BLaER1 treated with 17β-estradiol and CSF1 and Interleukin-3, amounts not matched to agents 10 nM and 100 nM (cell line): ENCODE measurements around the gene PADI1.

ENCODE experiments used
- H3K27ac ChIP-seq, 11 experiments: shearing (Covaris generic); formaldehyde crosslinking; 2 replicates each; pipeline ENCODE4 v1.8.1; 2022
- H3K27me3 ChIP-seq, 11 experiments: shearing (Covaris generic); formaldehyde crosslinking; 2 replicates each; pipeline ENCODE4 v1.8.1; 2022
- H3K36me3 ChIP-seq, 11 experiments: shearing (Covaris generic); formaldehyde crosslinking; 2 replicates each; pipeline ENCODE4 v1.8.1; 2022
- H3K4me1 ChIP-seq, 10 experiments: shearing (Covaris generic); formaldehyde crosslinking; 2 replicates each; pipeline ENCODE4 v1.8.1; 2022
- H3K4me2 ChIP-seq, 11 experiments: shearing (Covaris generic); formaldehyde crosslinking; 2 replicates each; pipeline ENCODE4 v1.8.1; 2022
- H3K4me3 ChIP-seq, 10 experiments: shearing (Covaris generic); formaldehyde crosslinking; 2 replicates each; pipeline ENCODE4 v1.8.1; 2022
- H3K9ac ChIP-seq, 11 experiments: shearing (Covaris generic); formaldehyde crosslinking; 2 replicates each; pipeline ENCODE4 v1.8.1; 2022
- H3K9me3 ChIP-seq, 11 experiments: shearing (Covaris generic); formaldehyde crosslinking; replicated peaks in 1 of 11; 2 replicates each; pipeline ENCODE4 v1.8.1; 2022
- H4K20me1 ChIP-seq, 11 experiments: shearing (Covaris generic); formaldehyde crosslinking; 2 replicates each; pipeline ENCODE4 v1.8.1; 2022
- Cebpa-rat ChIP-seq, 11 experiments: shearing (Covaris generic); IDR thresholded peaks; 2 replicates each; pipeline ENCODE4 v1.8.1; 2022

Gene PADI1

DNA sequence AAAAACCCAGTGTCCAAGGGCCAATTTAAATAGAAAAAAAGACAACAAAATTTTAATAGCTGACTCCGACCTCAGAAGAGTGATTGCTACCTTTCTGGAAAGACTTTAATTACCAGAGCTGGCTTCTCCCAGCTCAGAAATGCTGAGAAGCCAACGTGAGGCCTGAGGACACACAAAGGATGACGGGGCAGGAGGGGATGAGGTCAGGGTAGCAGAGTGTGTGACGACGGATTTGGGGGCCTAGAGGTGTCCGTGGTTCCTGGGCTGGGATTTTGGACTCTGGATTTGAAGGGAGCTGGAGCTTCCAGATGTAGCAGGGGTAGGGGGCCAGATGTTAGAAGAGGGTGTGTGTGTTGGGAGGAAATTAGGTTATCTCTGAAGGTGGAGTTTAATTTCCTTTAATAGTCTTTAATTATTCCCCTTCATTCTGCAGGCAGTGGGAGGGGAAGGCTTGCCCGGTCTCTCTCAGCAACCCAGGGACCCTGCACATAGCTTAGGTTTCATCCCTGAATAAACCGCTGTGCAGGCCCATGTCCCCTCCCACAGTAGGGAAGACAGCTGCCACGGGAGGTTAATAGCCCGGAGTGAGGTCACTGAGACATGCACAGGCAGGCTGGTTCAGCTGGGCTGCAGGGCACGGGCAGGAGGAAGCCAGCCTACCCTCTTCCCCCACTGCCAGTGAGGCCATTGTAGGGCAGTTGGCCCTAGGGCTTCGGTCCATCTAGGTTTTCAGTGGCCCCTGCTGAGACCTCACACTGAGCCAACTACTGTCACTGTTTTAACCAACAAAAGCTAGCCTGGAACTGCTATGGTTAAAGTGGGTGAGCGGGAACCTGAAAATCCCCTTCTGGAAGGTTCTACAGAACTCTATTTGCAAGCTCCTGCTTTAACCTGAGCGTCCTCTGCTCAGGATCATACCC is 40.2 kb downstream of the PADI1 start:
- Histone ChIP-seq H3K9ac (0 out of 22 replicates have a peak overlapping the region, but pooled peaks of 1 of the 11 experiments have one; percentile 12), H3K36me3 (no peaks in the 10 kb centered on the region), H3K4me3 (no peak overlapping the region), H3K27me3 (no peaks in the 10 kb centered on the region), H3K4me1 (peaks cover 0 to 18% (median 0%) of the 10 kb centered on the region in 10 experiments; a peak in 6 of 20 replicates), H3K9me3 (no peaks in the 10 kb centered on the region), H3K27ac (no peak overlapping the region), H4K20me1 (peaks cover 0 to 9% (median 0%) of the 10 kb centered on the region in 11 experiments; a peak in 2 of 22 replicates), H3K4me2 (peak overlapping the region in 2 of 11 experiments; percentile 2 to 20; a peak in 3 of 22 replicates)
- TF ChIP-seq Cebpa-rat (IDR thresholded peaks at IDR 0.05), result no peak

DNA sequence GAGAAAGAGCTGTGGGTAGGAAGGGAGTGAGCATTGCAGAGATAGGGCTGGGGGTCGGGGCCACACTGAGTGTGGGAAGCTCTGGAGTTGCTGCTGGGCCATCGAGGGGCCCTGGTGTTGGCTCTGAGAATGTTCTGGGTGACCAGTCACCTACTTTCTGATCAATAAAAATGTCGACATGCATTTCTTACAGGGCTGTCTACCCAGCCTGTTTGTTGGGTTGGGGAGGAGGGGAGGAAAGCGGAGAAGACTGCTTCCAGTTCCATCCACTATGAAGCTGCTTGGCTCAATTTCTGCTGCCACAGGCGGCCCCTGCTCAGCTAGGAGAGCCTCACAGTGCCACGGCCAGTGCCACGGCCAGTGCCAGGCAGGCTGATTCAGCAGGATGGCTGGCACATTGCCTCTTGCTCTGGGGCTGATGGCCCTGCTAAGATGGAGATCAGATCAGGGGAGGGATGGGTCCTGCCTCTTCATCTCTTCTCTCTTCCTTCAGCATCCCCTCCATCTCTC is 40.9 kb downstream of the PADI1 start:
- TF ChIP-seq Cebpa-rat (IDR thresholded peaks at IDR 0.05), result no peak
- Histone ChIP-seq H3K4me3 (no peak overlapping the region), H3K4me1 (peaks cover 0 to 13% (median 5%) of the 10 kb centered on the region in 10 experiments; a peak in 11 of 20 replicates), H3K9ac (no peak overlapping the region), H3K36me3 (no peaks in the 10 kb centered on the region), H4K20me1 (peaks cover 0 to 2% (median 0%) of the 10 kb centered on the region in 11 experiments; a peak in 1 of 22 replicates), H3K27ac (no peak overlapping the region), H3K27me3 (no peaks in the 10 kb centered on the region), H3K4me2 (no peak overlapping the region), H3K9me3 (no peaks in the 10 kb centered on the region)

- H3K27me3 ChIP-seq, result no peaks in the 10 kb centered on the region
These were observed 42.0 kb downstream of the PADI1 start for GRCh38 chr1:17246971-17247370.

DNA sequence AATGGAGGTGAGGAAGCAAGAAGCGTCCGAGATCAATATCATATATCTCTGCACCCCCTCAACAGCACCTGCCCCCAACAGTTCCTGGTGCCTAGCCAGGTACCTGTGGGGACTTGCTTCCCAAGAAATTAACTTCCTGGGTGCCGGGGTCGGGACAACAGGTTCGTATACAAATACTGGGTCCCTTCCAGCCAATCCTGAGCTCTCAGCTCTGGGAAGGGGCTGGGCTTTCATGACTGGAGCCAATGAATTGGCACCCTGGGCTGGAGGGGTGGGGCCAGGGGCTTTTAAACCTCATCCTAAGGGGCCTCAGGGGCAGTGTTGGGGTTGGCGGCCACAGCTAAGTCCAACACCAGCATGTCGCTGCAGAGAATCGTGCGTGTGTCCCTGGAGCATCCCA is 43.9 kb downstream of the PADI1 start, which contains the start of gene PADI3:
PADI3 (plus strand) TSS at position 318 of the 400 bp plus-strand sequence; CDS start at position 358, 40 bp downstream.
- Histone ChIP-seq H3K27me3 (no peaks in the 10 kb centered on the region), H3K9ac (no peak within 1 kb of the TSS), H3K4me1 (peaks cover 0 to 24% (median 10%) of the 10 kb centered on the region in 10 experiments; a peak in 9 of 20 replicates), H3K9me3 (no peaks in the 10 kb centered on the region), H3K36me3 (no peaks in the 10 kb centered on the region), H3K4me3 (no peak within 1 kb of the TSS), H4K20me1 (no peaks in the 10 kb centered on the region), H3K27ac (no peak within 1 kb of the TSS), H3K4me2 (no peak within 1 kb of the TSS)
- TF ChIP-seq Cebpa-rat (IDR thresholded peaks at IDR 0.05), result no peak

More at GRCh38 chr1:17246971-17247370, 42.0 kb downstream of the PADI1 start:
- no peaks in the 10 kb centered on the region for H3K9me3 ChIP-seq
- no peak overlapping the region for H3K4me2 ChIP-seq
- H3K9ac ChIP-seq, result no peak overlapping the region
- H3K4me1 ChIP-seq, result peaks cover 0 to 17% (median 8%) of the 10 kb centered on the region in 10 experiments; a peak in 9 of 20 replicates
- H3K27ac ChIP-seq, result no peak overlapping the region
- no peak overlapping the region for H3K4me3 ChIP-seq
- TF ChIP-seq Cebpa-rat (IDR thresholded peaks at IDR 0.05), result no peak
- no peaks in the 10 kb centered on the region for H3K36me3 ChIP-seq
- no peaks in the 10 kb centered on the region for H4K20me1 ChIP-seq

DNA sequence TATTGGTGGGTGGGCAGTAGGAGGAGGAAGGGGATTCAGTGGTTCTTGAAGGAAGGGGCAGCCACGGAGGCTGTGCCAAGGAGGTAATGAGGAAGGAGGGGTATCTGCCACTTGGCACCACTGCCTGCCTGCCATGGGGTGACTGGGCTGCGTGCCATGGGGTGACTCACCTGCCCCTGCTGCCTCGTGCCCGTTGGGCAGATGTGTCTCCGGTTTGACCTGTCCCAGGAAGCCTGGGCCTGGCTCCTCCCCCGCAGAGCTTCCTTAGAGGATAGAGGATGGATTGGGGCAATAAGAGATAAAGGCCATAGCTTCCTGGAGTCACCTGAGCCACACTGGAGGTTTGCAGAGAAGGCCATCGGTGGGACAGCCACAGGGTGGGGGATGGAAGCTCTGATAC is 45.7 kb downstream of the PADI1 start:
- Histone ChIP-seq H3K4me1 (peaks cover 0 to 24% (median 7%) of the 10 kb centered on the region in 10 experiments; a peak in 9 of 20 replicates), H3K4me2 (peak overlapping the region in 5 of 11 experiments; percentile 3 to 53 (median 16); a peak in 6 of 22 replicates), H4K20me1 (no peaks in the 10 kb centered on the region), H3K4me3 (no peak overlapping the region), H3K27ac (no peak overlapping the region), H3K36me3 (no peaks in the 10 kb centered on the region), H3K27me3 (no peaks in the 10 kb centered on the region), H3K9ac (no peak overlapping the region), H3K9me3 (no peaks in the 10 kb centered on the region)
- no peak for TF ChIP-seq Cebpa-rat (IDR thresholded peaks at IDR 0.05)

GRCh38 chr1:17251246-17251645 is 46.3 kb downstream of the PADI1 start:
- Histone ChIP-seq H3K4me3 (no peak overlapping the region), H3K27me3 (no peaks in the 10 kb centered on the region)
- TF ChIP-seq Cebpa-rat (IDR thresholded peaks at IDR 0.05), result no peak

DNA sequence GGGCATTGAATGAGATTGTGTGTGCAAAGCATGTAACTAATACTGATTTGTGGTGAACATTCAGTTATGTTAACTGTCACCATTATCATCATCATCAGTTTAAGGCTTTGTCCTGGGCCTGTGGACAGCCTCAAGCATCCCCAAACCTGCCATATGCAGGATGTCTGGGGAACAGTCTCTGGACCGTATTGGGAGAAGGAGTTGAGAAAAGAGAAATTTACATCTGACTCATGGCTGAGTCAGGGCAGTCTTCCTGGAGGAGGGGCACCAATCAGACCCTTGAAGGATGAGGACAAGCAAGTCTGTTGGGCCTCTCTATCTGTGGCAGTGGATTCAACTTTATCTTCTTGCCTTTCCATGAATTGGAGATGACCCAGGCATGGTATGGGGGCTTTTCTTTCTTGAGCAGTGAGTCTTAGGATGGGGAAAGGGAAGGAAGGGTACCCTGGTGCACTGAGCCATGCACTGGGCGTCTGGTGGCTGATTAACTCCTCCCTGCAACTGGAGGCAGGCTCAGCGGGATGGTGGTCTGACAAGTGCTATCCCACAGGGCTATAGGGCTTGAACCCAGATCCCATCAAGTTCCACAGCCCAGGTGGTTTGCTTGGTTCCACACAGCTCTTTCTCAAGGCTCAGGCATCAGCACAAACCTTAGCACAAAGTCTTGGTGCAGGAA is 46.9 kb downstream of the PADI1 start:
- Histone ChIP-seq H3K9ac (no peak overlapping the region), H3K4me2 (peak overlapping the region in 5 of 11 experiments; percentile 1 to 47 (median 16); a peak in 4 of 22 replicates), H3K27me3 (no peaks in the 10 kb centered on the region), H3K4me3 (no peak overlapping the region), H4K20me1 (no peaks in the 10 kb centered on the region), H3K9me3 (no peaks in the 10 kb centered on the region), H3K36me3 (no peaks in the 10 kb centered on the region), H3K27ac (no peak overlapping the region), H3K4me1 (peaks cover 0 to 28% (median 11%) of the 10 kb centered on the region in 10 experiments; a peak in 10 of 20 replicates)
- TF ChIP-seq Cebpa-rat (IDR thresholded peaks at IDR 0.05), result no peak

More at GRCh38 chr1:17251246-17251645, 46.3 kb downstream of the PADI1 start:
- Histone ChIP-seq H4K20me1 (no peaks in the 10 kb centered on the region), H3K36me3 (no peaks in the 10 kb centered on the region), H3K4me2 (peak overlapping the region in 3 of 11 experiments; percentile 3 to 47 (median 16); a peak in 4 of 22 replicates), H3K27ac (no peak overlapping the region), H3K9ac (no peak overlapping the region), H3K9me3 (no peaks in the 10 kb centered on the region), H3K4me1 (peaks cover 0 to 26% (median 11%) of the 10 kb centered on the region in 10 experiments; a peak in 10 of 20 replicates)

DNA sequence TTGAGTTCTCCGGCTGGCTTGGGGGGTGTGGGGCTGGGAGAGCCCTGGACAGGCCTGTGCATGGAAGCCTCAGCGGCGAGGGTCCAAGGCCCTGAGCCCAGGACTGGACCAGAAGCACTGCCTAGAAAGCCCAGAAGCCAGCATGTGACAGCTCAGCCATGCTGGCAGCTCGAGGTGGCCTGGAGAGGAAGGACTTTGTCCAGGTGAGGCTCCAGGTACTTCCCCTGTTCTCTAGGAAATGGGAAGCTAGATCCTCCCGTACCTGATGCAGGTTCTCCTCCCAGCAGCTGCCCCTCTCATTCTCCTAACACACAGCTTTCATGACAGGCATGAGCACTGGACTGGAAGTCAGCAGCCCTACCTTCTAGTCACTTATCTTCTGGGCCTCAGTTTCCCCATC is 50.4 kb downstream of the PADI1 start:
- Histone ChIP-seq H3K9ac (no peak overlapping the region), H3K4me1 (peaks cover 0 to 28% (median 9%) of the 10 kb centered on the region in 10 experiments; a peak in 10 of 20 replicates), H3K36me3 (no peaks in the 10 kb centered on the region), H4K20me1 (no peaks in the 10 kb centered on the region), H3K27ac (no peak overlapping the region), H3K4me2 (no peak overlapping the region), H3K4me3 (no peak overlapping the region), H3K27me3 (no peaks in the 10 kb centered on the region), H3K9me3 (no peaks in the 10 kb centered on the region)
- no peak for TF ChIP-seq Cebpa-rat (IDR thresholded peaks at IDR 0.05)
